Measurements from ENCODE around the gene LSAMP.

The LSAMP gene

DNA sequence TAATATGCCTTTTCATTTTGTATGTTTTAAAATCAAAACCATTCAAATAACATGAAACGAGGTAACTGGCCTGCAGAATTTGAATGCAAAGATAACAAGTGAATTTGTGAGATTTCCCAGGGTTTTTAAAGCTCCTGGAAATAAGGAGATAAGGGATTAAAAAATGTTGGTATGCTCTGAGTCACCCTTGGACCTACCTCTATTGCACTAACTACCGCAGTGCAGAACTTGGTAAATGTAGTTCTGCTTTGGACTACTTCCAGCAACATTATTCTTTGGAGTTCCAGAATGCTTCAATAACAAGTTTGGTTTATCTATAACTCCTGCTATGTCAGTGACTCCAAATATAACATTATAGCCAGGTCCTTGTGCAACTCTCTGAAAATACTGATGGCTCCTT lies 620.2 kb downstream of the LSAMP start:
- no peaks in the 10 kb centered on the region for H3K9me3 Mint-ChIP-seq
- H3K27me3 Mint-ChIP-seq (ENCODE audit: low read depth, poor library complexity): peaks cover 4% of the 10 kb centered on the region
- no peak overlapping the region for H3K4me3 Mint-ChIP-seq
- peaks cover 14% of the 10 kb centered on the region for H3K4me1 Mint-ChIP-seq
- TF ChIP-seq, protein P1, sequence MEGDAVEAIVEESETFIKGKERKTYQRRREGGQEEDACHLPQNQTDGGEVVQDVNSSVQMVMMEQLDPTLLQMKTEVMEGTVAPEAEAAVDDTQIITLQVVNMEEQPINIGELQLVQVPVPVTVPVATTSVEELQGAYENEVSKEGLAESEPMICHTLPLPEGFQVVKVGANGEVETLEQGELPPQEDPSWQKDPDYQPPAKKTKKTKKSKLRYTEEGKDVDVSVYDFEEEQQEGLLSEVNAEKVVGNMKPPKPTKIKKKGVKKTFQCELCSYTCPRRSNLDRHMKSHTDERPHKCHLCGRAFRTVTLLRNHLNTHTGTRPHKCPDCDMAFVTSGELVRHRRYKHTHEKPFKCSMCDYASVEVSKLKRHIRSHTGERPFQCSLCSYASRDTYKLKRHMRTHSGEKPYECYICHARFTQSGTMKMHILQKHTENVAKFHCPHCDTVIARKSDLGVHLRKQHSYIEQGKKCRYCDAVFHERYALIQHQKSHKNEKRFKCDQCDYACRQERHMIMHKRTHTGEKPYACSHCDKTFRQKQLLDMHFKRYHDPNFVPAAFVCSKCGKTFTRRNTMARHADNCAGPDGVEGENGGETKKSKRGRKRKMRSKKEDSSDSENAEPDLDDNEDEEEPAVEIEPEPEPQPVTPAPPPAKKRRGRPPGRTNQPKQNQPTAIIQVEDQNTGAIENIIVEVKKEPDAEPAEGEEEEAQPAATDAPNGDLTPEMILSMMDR (IDR thresholded peaks at IDR 0.05): no peak
- H3K27ac Mint-ChIP-seq: no peak overlapping the region
- H3K36me3 Mint-ChIP-seq (ENCODE audit: low read depth): no peaks in the 10 kb centered on the region
- DNase-seq: no peak

DNA sequence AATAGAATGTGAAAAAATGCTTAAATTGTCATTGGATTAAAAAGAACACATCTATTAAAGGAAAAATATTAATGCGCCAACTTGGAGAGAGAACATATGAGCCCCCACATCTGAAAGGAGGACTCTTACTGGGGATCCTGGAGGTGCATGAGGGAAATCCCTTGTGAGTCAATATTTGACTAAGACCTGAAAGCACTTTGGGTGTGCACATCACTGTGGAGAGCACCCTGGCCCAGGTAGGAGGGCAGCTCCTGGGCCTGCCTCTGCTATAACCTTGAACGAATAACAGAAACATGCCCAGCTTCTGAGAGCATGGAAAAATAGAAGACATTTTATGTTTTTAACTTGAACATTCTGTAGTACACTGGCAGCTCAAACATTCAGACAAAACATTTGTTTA lies 622.2 kb downstream of the LSAMP start:
- H3K9me3 Mint-ChIP-seq: no peaks in the 10 kb centered on the region
- H3K27ac Mint-ChIP-seq: no peak overlapping the region
- no peaks in the 10 kb centered on the region for H3K36me3 Mint-ChIP-seq (ENCODE audit: low read depth)
- H3K4me3 Mint-ChIP-seq: no peak overlapping the region
- TF ChIP-seq, protein P1 (IDR thresholded peaks at IDR 0.05): no peak
- no peaks in the 10 kb centered on the region for H3K27me3 Mint-ChIP-seq (ENCODE audit: low read depth, poor library complexity)
- no peak for DNase-seq
- peaks cover 11% of the 10 kb centered on the region for H3K4me1 Mint-ChIP-seq

DNA sequence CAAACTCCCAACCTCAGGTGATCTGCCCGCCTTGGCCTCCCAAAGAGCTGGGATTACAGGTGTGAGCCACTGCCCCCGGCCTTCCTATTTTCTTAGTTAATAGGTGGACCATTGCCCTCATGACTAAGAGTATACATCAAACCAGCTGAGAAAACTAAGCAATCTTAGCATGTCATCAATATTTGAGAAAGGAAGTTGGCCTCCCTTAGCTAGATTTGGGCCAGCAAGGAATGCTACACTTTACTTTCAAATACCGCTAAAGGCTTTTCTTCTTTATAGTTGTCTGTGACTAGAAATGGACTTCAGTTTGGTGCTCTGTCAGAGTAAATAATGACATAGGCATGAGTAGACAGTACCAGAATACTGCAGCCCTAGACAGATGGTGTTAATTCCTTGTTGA lies 622.7 kb downstream of the LSAMP start:
- no peaks in the 10 kb centered on the region for H3K27me3 Mint-ChIP-seq (ENCODE audit: low read depth, poor library complexity)
- peaks cover 6% of the 10 kb centered on the region for H3K4me1 Mint-ChIP-seq
- H3K4me3 Mint-ChIP-seq: no peak overlapping the region
- TF ChIP-seq, protein P1 (IDR thresholded peaks at IDR 0.05): no peak
- no peaks in the 10 kb centered on the region for H3K36me3 Mint-ChIP-seq (ENCODE audit: low read depth)
- no peaks in the 10 kb centered on the region for H3K9me3 Mint-ChIP-seq
- H3K27ac Mint-ChIP-seq: peak overlapping the region; percentile 77
- no peak for DNase-seq

DNA sequence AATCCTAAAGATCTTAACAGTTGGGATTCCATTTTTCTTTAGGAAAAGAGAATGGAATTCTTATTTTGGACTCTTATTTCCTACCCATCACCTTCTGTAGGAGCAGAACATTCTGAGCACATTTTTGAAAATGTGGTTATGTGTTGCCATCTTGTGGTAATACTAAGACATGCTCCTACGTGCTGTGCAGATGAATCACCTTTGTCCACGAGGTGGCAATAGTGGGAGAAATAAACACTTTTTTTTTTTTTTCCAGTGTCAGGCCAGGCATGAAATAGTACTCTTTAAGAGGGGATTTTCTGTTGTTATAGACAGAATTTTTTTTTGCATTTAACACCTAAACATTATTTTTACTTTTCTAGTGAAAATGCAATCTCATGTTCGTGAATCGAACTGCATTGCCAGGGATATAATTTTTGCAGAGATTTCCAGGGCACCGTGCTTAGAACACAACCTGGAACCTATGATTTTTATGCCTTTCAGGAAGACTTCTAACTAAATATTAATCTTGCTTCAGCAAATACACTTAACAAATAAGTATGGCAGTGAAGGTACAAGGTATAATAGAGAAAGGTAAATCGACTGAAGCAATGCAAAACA lies 625.4 kb downstream of the LSAMP start:
- Mint-ChIP-seq H3K36me3 (ENCODE audit: low read depth) (no peaks in the 10 kb centered on the region), H3K4me1 (no peaks in the 10 kb centered on the region), H3K27me3 (ENCODE audit: low read depth, poor library complexity) (no peaks in the 10 kb centered on the region), H3K4me3 (no peak overlapping the region), H3K27ac (no peak overlapping the region), H3K9me3 (no peaks in the 10 kb centered on the region)
- TF ChIP-seq, protein P1 (IDR thresholded peaks at IDR 0.05): peak; percentile 98
- peak; percentile 61 for DNase-seq

DNA sequence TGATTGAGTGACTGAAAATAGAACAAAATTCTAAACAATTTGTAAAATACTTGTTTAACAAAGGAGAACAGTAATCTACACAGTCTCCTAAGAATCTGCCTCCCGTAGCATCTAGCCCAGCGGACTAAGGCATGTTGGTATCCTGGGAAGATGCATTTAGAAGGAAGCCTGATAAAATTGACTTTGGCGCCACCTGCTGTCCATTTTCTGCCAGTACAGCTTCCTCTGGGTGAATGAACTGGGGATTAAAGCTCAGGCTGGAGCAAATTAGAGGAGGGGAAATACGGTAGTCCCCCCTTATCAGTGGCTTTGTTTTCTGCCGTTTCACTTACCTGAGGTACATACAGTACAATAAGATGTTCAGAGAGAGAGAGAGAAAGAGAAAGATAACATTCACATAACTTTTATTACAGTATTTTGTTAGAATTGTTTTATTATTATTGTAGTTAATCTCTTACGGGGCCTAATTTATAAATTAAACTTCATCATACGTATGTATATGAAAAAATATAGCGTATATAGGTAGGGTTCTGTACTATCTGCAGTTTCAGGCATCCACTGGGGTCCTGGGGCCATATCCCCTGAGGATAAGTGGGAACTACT lies 630.4 kb downstream of the LSAMP start:
- no peaks in the 10 kb centered on the region for H3K36me3 Mint-ChIP-seq (ENCODE audit: low read depth)
- TF ChIP-seq, protein P1 (IDR thresholded peaks at IDR 0.05): peak; percentile 93
- peaks cover 3% of the 10 kb centered on the region for H3K27me3 Mint-ChIP-seq (ENCODE audit: low read depth, poor library complexity)
- H3K9me3 Mint-ChIP-seq: no peaks in the 10 kb centered on the region
- peak; percentile 84 for DNase-seq
- no peak overlapping the region for H3K4me3 Mint-ChIP-seq
- no peak overlapping the region for H3K27ac Mint-ChIP-seq
- H3K4me1 Mint-ChIP-seq: no peaks in the 10 kb centered on the region

DNA sequence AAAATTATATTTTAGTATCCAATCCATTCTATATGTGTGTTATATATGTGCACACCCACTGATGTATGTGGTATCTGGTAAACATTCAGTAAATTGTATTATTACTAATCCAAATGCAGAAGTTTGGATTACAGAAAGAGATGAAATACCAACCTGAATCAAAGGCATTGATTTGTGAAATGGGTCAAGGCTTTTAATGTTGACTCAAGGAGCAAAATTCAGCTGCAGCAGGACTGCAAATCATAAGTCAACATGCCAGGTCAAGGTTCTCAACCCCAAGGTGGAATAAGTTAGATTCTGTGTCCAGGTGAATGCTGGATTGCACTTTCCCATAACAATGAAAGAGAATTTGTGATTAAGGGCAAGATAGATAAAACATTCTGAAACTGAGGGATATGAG lies 631.3 kb downstream of the LSAMP start:
- H3K27ac Mint-ChIP-seq: no peak overlapping the region
- DNase-seq: no peak
- no peaks in the 10 kb centered on the region for H3K9me3 Mint-ChIP-seq
- H3K36me3 Mint-ChIP-seq (ENCODE audit: low read depth): no peaks in the 10 kb centered on the region
- peaks cover 3% of the 10 kb centered on the region for H3K27me3 Mint-ChIP-seq (ENCODE audit: low read depth, poor library complexity)
- H3K4me1 Mint-ChIP-seq: peaks cover under 1% of the 10 kb centered on the region
- TF ChIP-seq, protein P1 (IDR thresholded peaks at IDR 0.05): no peak
- H3K4me3 Mint-ChIP-seq: no peak overlapping the region
